SK-N-SH treated with all-trans-retinoic acid at 6 μM for 48 hours (cell line): Measurements from ENCODE around the gene DOCK1.

Experiments used
- ATAC-seq: fragments of 200-7000 bp; cut with Tn5 transposase; 3 replicates; pipeline ENCODE4 v1.9.1; 2020; ENCODE audit warnings: mild to moderate bottlenecking, moderate library complexity
- BACH2 ChIP-seq: fragments of 250-450 bp; sonication (Bioruptor Pico); IDR thresholded peaks from 2 replicates; pipeline ENCODE4 v1.9.0; 2021; ENCODE audit warnings: mild to moderate bottlenecking, borderline replicate concordance
- CREB5 ChIP-seq: fragments of 250-450 bp; sonication (Bioruptor Pico); IDR thresholded peaks from 2 replicates; pipeline ENCODE4 v1.5.1; 2020; ENCODE audit warnings: low read depth, mild to moderate bottlenecking, moderate library complexity
- CSDC2 ChIP-seq: fragments of 250-450 bp; sonication (Bioruptor Pico); IDR thresholded peaks from 2 replicates; pipeline ENCODE4 v1.5.0; 2020; ENCODE audit warnings: mild to moderate bottlenecking, moderate library complexity
- CSRNP3 ChIP-seq: fragments of 250-450 bp; sonication (Bioruptor Pico); IDR thresholded peaks from 2 replicates; pipeline ENCODE4 v1.5.1; 2021; ENCODE audit warnings: mild to moderate bottlenecking, moderate library complexity
- ESRRG ChIP-seq: fragments of 250-450 bp; sonication (Bioruptor Pico); IDR thresholded peaks from 2 replicates; pipeline ENCODE4 v1.6.1; 2021; ENCODE audit warnings: mild to moderate bottlenecking
- GLIS3 ChIP-seq: fragments of 250-450 bp; sonication (Bioruptor Pico); IDR thresholded peaks from 2 replicates; pipeline ENCODE4 v1.5.0; 2020; ENCODE audit warnings: mild to moderate bottlenecking, moderate library complexity
- ISL1 ChIP-seq: fragments of 250-450 bp; sonication (Bioruptor Pico); IDR thresholded peaks from 2 replicates; pipeline ENCODE4 v2.1.2; 2022; ENCODE audit warnings: mild to moderate bottlenecking, moderate library complexity
- OSR1 ChIP-seq: fragments of 250-450 bp; sonication (Bioruptor Pico); IDR thresholded peaks from 2 replicates; pipeline ENCODE4 v1.8.0; 2022; ENCODE audit warnings: moderate library complexity, mild to moderate bottlenecking, inconsistent platforms
- POU6F1 ChIP-seq: fragments of 250-450 bp; sonication (Bioruptor Pico); IDR thresholded peaks from 2 replicates; pipeline ENCODE4 v1.8.0; 2021; ENCODE audit warnings: low read depth, mild to moderate bottlenecking, moderate library complexity, borderline replicate concordance
- PPARA ChIP-seq: fragments of 250-450 bp; sonication (Bioruptor Pico); IDR thresholded peaks from 2 replicates; pipeline ENCODE4 v1.5.0; 2020; ENCODE audit warnings: mild to moderate bottlenecking, borderline replicate concordance
- RARB ChIP-seq: fragments of 250-450 bp; sonication (Bioruptor Pico); IDR thresholded peaks from 2 replicates; pipeline ENCODE4 v1.8.0; 2021; ENCODE audit warnings: mild to moderate bottlenecking, moderate library complexity
- SNAI2 ChIP-seq: fragments of 250-450 bp; sonication (Bioruptor Pico); IDR thresholded peaks from 2 replicates; pipeline ENCODE4 v1.5.0; 2020; ENCODE audit warnings: mild to moderate bottlenecking, moderate library complexity
- TCF4 ChIP-seq: fragments of 250-450 bp; sonication (Bioruptor Pico); IDR thresholded peaks from 2 replicates; pipeline ENCODE4 v1.8.0; 2021; ENCODE audit warnings: mild to moderate bottlenecking, moderate library complexity, borderline replicate concordance
- TOX ChIP-seq: fragments of 250-450 bp; sonication (Bioruptor Pico); IDR thresholded peaks from 2 replicates; pipeline ENCODE4 v1.8.0; 2021; ENCODE audit warnings: mild to moderate bottlenecking, moderate library complexity, borderline replicate concordance
- TSHZ2 ChIP-seq: fragments of 250-450 bp; sonication (Bioruptor Pico); IDR thresholded peaks from 2 replicates; pipeline ENCODE4 v1.5.0; 2020; ENCODE audit warnings: mild to moderate bottlenecking, moderate library complexity
- ZC3H10 ChIP-seq: fragments of 250-450 bp; sonication (Bioruptor Pico); IDR thresholded peaks from 2 replicates; pipeline ENCODE4 v1.5.1; 2021; ENCODE audit warnings: mild to moderate bottlenecking, moderate library complexity
- ZFP3 ChIP-seq: fragments of 250-450 bp; sonication (Bioruptor Pico); IDR thresholded peaks from 2 replicates; pipeline ENCODE4 v1.5.0; 2020; ENCODE audit warnings: mild to moderate bottlenecking, moderate library complexity
- ZFP30 ChIP-seq: fragments of 450-650 bp; formaldehyde crosslinking; IDR thresholded peaks from 2 replicates; pipeline ENCODE4 v1.5.0; 2022; ENCODE audit warnings: mild to moderate bottlenecking, moderate library complexity
- ZNF565 ChIP-seq: fragments of 450-650 bp; formaldehyde crosslinking; conservative IDR thresholded peaks from 2 replicates; pipeline ENCODE4 v1.5.0; 2020; ENCODE audit warnings: low read depth, mild to moderate bottlenecking, moderate library complexity
- ZNF70 ChIP-seq: fragments of 450-650 bp; formaldehyde crosslinking; IDR thresholded peaks from 2 replicates; pipeline ENCODE4 v1.5.0; 2020; ENCODE audit warnings: mild to moderate bottlenecking, moderate library complexity
- ZNF8 ChIP-seq: fragments of 450-650 bp; formaldehyde crosslinking; IDR thresholded peaks from 2 replicates; pipeline ENCODE4 v1.5.0; 2020; ENCODE audit warnings: mild to moderate bottlenecking, moderate library complexity

Gene DOCK1

GRCh38 chr10:127303746-127304145, 398.5 kb downstream of the DOCK1 start:
- no peak for ATAC-seq
- TF ChIP-seq CSDC2 (CRISPR knock-in tag) (no peak), OSR1 (CRISPR knock-in tag) (no peak), TSHZ2 (CRISPR knock-in tag) (no peak), ZNF565 (CRISPR knock-in tag) (no peak), ZC3H10 (no peak), CREB5 (CRISPR knock-in tag) (no peak), TCF4 (CRISPR knock-in tag) (no peak), TOX (CRISPR knock-in tag) (no peak), PPARA (CRISPR knock-in tag) (no peak), SNAI2 (CRISPR knock-in tag) (no peak), ZFP3 (CRISPR knock-in tag) (no peak), CSRNP3 (CRISPR knock-in tag) (no peak), GLIS3 (no peak), ZNF70 (CRISPR knock-in tag) (no peak)
- TF ChIP-seq, all 23 proteins: peak for 0

- TF ChIP-seq ZNF8 (CRISPR knock-in tag) (no peak), PPARA (CRISPR knock-in tag) (no peak), CSDC2 (CRISPR knock-in tag) (no peak), CREB5 (CRISPR knock-in tag) (no peak), ZFP30 (no peak), ESRRG (CRISPR knock-in tag) (no peak), BACH2 (CRISPR knock-in tag) (no peak), GLIS3 (no peak), CSRNP3 (CRISPR knock-in tag) (no peak), ISL1 (CRISPR knock-in tag) (no peak), ZNF70 (CRISPR knock-in tag) (no peak), ZC3H10 (no peak), POU6F1 (no peak), TOX (CRISPR knock-in tag) (no peak)
- no peak for ATAC-seq
Observed at GRCh38 chr10:127306479-127306878, 401.3 kb downstream of the DOCK1 start.

- TF ChIP-seq RARB (CRISPR knock-in tag) (no peak), GLIS3 (no peak), ZNF8 (CRISPR knock-in tag) (no peak), ESRRG (CRISPR knock-in tag) (no peak), BACH2 (CRISPR knock-in tag) (no peak), ZFP30 (no peak), PPARA (CRISPR knock-in tag) (no peak)
- ATAC-seq: no peak
Observed at GRCh38 chr10:127307338-127307737, 402.1 kb downstream of the DOCK1 start.
